ENCODE measurements around the gene HOXD8. TPM values are rescaled to one million over a fixed set of nuclear protein-coding genes. Genes with fewer than 3 reads are reported as not detected.

Gene HOXD8
- total and polyA plus RNA-seq, 4 donors: 0.34 to 1.6 (median 1.0) TPM

DNA sequence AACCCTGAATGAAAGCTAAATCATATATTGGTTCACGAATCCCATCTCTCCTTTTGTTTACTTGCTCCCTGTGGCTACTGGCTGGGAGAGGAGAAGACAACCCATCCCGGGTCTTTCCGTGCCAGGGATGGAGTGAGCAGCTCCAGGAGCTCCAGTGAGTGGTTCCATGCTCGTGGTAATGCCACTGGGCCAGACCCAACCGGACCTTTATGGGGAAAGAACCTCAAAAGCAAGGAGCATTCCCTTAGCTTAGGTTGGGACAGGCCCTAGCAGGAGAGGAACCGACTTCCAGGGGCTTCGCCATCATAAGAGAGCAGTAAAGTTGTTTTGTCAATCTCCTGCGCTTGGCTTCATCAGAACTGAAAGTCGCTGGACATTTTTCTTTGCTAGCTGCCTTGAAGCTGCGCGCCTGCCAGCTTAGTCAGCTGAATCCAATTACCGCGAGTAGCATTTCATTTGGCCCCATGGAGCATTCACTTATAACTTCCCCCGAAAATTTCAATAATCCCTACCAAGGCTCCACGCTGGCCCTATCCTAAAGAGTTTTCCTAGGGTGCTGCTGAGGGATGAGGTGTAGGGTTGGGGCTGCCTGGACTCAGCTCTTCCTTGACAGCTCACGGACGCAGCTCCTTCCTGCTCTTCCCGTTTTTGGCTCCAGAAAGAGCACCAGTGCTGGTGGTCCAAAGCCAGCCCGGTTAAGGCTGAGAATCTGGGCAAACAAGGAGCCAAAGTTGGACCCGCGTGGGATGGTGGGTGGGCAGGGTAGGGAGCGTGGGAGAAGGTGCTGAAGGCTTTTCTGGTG, 32.5 kb downstream of the HOXD8 start:
- 7 to 10% methylated on average over 22 of the region's 22 CpGs for WGBS, 2 donors
- Histone ChIP-seq H3K27ac (ENCODE audit: low read depth in 1 of 2, low read length in 1 of 2) (no peak overlapping the region), H3K9ac (ENCODE audit: insufficient read depth in 1 of 2, low read length in 2 of 2) (no peak overlapping the region)

DNA sequence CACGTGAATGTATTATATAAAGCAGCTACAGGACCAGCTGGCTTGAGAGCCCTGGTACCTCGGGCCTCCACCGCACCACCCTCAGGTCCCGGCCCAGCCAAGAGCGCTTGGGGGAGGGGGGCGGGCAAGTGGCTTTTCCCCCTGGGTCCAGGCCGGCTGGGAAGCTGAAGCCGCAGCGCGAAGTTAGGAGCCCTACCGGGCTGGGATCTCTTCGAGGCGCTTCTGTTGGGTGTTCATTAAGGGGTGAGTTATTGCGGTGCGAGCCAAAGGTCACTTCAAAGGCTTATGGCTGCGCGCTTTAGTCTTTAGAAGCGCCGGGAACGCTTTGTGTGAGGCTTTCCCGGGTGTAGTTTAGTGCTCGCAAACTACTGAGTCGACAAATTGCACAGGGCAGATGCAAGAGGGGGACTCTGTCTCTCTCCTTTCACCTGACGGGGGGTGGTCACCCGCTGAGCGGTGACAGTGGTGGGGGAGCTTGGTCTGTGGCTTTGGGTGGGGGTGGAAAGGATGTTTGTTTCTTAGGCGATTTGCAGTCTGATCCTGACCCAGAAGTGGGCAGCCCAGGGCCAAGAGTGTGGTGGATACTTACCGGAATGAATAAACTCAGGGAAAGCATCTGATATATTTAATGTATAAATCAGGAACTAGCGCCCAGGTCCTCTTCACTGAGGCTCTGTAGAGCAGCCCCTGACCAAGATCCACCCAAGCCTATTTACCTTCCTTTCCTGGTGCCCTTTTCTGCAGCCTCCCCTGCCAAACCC, 33.6 kb downstream of the HOXD8 start:
- TF ChIP-seq, protein P1, sequence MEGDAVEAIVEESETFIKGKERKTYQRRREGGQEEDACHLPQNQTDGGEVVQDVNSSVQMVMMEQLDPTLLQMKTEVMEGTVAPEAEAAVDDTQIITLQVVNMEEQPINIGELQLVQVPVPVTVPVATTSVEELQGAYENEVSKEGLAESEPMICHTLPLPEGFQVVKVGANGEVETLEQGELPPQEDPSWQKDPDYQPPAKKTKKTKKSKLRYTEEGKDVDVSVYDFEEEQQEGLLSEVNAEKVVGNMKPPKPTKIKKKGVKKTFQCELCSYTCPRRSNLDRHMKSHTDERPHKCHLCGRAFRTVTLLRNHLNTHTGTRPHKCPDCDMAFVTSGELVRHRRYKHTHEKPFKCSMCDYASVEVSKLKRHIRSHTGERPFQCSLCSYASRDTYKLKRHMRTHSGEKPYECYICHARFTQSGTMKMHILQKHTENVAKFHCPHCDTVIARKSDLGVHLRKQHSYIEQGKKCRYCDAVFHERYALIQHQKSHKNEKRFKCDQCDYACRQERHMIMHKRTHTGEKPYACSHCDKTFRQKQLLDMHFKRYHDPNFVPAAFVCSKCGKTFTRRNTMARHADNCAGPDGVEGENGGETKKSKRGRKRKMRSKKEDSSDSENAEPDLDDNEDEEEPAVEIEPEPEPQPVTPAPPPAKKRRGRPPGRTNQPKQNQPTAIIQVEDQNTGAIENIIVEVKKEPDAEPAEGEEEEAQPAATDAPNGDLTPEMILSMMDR (IDR thresholded peaks at IDR 0.05; ENCODE audit: control extremely low read depth, extremely low read depth): no peak
- Histone ChIP-seq H3K27ac (ENCODE audit: low read depth in 1 of 2, low read length in 1 of 2) (no peak overlapping the region), H3K36me3 (ENCODE audit: control insufficient read depth in 4 of 4, insufficient read depth in 4 of 4, low read length in 4 of 4) (no peaks in the 10 kb centered on the region), H3K9ac (ENCODE audit: insufficient read depth in 1 of 2, low read length in 2 of 2) (no peak overlapping the region), H3K4me1 (ENCODE audit: control insufficient read depth in 5 of 5, insufficient read depth in 5 of 5, low read length in 5 of 5) (peaks cover 0 to 29% (median 0%) of the 10 kb centered on the region in 5 donors), H3K9me3 (ENCODE audit: control insufficient read depth in 4 of 4, insufficient read depth in 3 of 4, low read length in 3 of 4) (peaks cover 0 to 24% (median 0%) of the 10 kb centered on the region in 4 donors), H3K4me3 (no peak overlapping the region), H3K27me3 (ENCODE audit: control insufficient read depth in 3 of 3, insufficient read depth in 3 of 3, low read length in 2 of 3) (peaks cover 18 to 95% (median 94%) of the 10 kb centered on the region in 3 donors)
- no peak for ATAC-seq (ENCODE audit: insufficient read depth, low FRiP score)
- WGBS, 2 donors: 5 to 10% methylated on average over 29 of the region's 29 CpGs
- peak in 2 of 3 donors; percentile 8 to 21 for DNase-seq

More for the DNA sequence above, 32.5 kb downstream of the HOXD8 start:
- peaks cover 16 to 96% (median 95%) of the 10 kb centered on the region in 3 donors for H3K27me3 ChIP-seq (ENCODE audit: control insufficient read depth in 3 of 3, insufficient read depth in 3 of 3, low read length in 2 of 3)
- no peak for ATAC-seq (ENCODE audit: insufficient read depth, low FRiP score)
- H3K36me3 ChIP-seq (ENCODE audit: control insufficient read depth in 4 of 4, insufficient read depth in 4 of 4, low read length in 4 of 4): no peaks in the 10 kb centered on the region
- TF ChIP-seq, protein P1 (IDR thresholded peaks at IDR 0.05; ENCODE audit: control extremely low read depth, extremely low read depth): no peak
- peak; percentile 50 to 70 (median 59) for DNase-seq
- no peak overlapping the region for H3K4me3 ChIP-seq
- peaks cover 0 to 25% (median 0%) of the 10 kb centered on the region in 4 donors for H3K9me3 ChIP-seq (ENCODE audit: control insufficient read depth in 4 of 4, insufficient read depth in 3 of 4, low read length in 3 of 4)
- peaks cover 0 to 31% (median 7%) of the 10 kb centered on the region in 5 donors for H3K4me1 ChIP-seq (ENCODE audit: control insufficient read depth in 5 of 5, insufficient read depth in 5 of 5, low read length in 5 of 5)

DNA sequence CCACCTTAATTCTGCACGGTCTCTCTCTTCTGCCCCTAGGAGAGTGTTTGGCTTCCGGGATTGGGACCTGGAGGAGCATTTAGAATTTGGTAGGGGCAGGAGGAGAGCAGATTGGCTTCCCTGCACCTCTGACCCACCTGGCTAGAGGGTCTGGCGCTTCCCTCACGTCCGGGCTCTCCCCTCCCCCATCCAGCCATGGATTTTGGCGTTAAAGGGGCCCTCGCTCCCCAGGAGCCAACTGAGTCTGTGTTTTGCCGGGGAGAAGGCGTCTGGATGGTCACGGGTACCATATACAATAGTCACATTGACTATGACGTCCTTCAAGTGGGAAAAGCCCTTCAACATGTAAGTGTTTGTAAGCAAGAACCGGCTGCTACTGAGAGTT, 34.2 kb downstream of the HOXD8 start:
- peaks cover 0 to 24% (median 0%) of the 10 kb centered on the region in 4 donors for H3K9me3 ChIP-seq (ENCODE audit: control insufficient read depth in 4 of 4, insufficient read depth in 3 of 4, low read length in 3 of 4)
- DNase-seq: no peak
- H3K9ac ChIP-seq (ENCODE audit: insufficient read depth in 1 of 2, low read length in 2 of 2): no peak overlapping the region
- peaks cover 18 to 95% (median 94%) of the 10 kb centered on the region in 3 donors for H3K27me3 ChIP-seq (ENCODE audit: control insufficient read depth in 3 of 3, insufficient read depth in 3 of 3, low read length in 2 of 3)
- H3K36me3 ChIP-seq (ENCODE audit: control insufficient read depth in 4 of 4, insufficient read depth in 4 of 4, low read length in 4 of 4): no peaks in the 10 kb centered on the region
- H3K4me3 ChIP-seq: no peak overlapping the region
- H3K4me1 ChIP-seq (ENCODE audit: control insufficient read depth in 5 of 5, insufficient read depth in 5 of 5, low read length in 5 of 5): peaks cover 0 to 29% (median 0%) of the 10 kb centered on the region in 5 donors
- TF ChIP-seq, protein P1 (IDR thresholded peaks at IDR 0.05; ENCODE audit: control extremely low read depth, extremely low read depth): no peak
- no peak for ATAC-seq (ENCODE audit: insufficient read depth, low FRiP score)
- H3K27ac ChIP-seq (ENCODE audit: low read depth in 1 of 2, low read length in 1 of 2): no peak overlapping the region
- 7 to 15% methylated on average over 12 of the region's 12 CpGs for WGBS, 2 donors

All from lung (tissue), 12 donors.